ENCODE data around the gene COL4A2.

The COL4A2 gene

GRCh38 chr13:110422913-110423688, 116.0 kb downstream of the COL4A2 start:
- no peak for DNase-seq

GRCh38 chr13:110423689-110424302, 116.7 kb downstream of the COL4A2 start:
- no peak for DNase-seq

GRCh38 chr13:110424569-110425443, 117.7 kb downstream of the COL4A2 start:
- DNase-seq: no peak

GRCh38 chr13:110425444-110425780, 118.3 kb downstream of the COL4A2 start:
- DNase-seq: no peak

GRCh38 chr13:110426735-110427134, 119.7 kb downstream of the COL4A2 start:
- DNase-seq: no peak

GRCh38 chr13:110428313-110428712, 121.2 kb downstream of the COL4A2 start:
- no peak for DNase-seq

GRCh38 chr13:110430391-110431336, 123.6 kb downstream of the COL4A2 start:
- DNase-seq: no peak

GRCh38 chr13:110431425-110432294, 124.6 kb downstream of the COL4A2 start:
- DNase-seq: no peak

GRCh38 chr13:110432522-110432921, 125.4 kb downstream of the COL4A2 start:
- DNase-seq: no peak

GRCh38 chr13:110433014-110433413, 125.9 kb downstream of the COL4A2 start:
- DNase-seq: no peak

GRCh38 chr13:110434629-110435028, 127.5 kb downstream of the COL4A2 start:
- no peak for DNase-seq

- DNase-seq: no peak
Observed at GRCh38 chr13:110435331-110435730, 128.2 kb downstream of the COL4A2 start.

- DNase-seq: no peak
Observed at GRCh38 chr13:110436276-110436675, 129.2 kb downstream of the COL4A2 start.

GRCh38 chr13:110436786-110437370, 129.8 kb downstream of the COL4A2 start:
- no peak for DNase-seq

GRCh38 chr13:110438211-110438610, 131.1 kb downstream of the COL4A2 start:
- DNase-seq: no peak

- DNase-seq: no peak
Observed at GRCh38 chr13:110438776-110439175, 131.7 kb downstream of the COL4A2 start.

- DNase-seq: no peak
Observed at GRCh38 chr13:110440946-110441731, 134.1 kb downstream of the COL4A2 start.

- no peak for DNase-seq
Observed at GRCh38 chr13:110442930-110443621, 136.0 kb downstream of the COL4A2 start.

GRCh38 chr13:110443622-110444225, 136.6 kb downstream of the COL4A2 start:
- DNase-seq: no peak

Measured in activated CD4-positive, alpha-beta T cell treated with anti-CD3 and anti-CD28 coated beads for 1 hour (primary cell).